HG03457 (cell line): ENCODE results near the gene ZNF528.
A peak's percentile ranks its signal among the peaks of the same experiment; 100 is the strongest.

Experiments
- ATAC-seq: cut with Tn5 transposase; IDR thresholded peaks from one replicate; pipeline ENCODE4 v1.9.1; 2021; ENCODE audit warnings: moderate number of reproducible peaks; ENCODE audit not compliant: unreplicated experiment

Gene ZNF528

DNA sequence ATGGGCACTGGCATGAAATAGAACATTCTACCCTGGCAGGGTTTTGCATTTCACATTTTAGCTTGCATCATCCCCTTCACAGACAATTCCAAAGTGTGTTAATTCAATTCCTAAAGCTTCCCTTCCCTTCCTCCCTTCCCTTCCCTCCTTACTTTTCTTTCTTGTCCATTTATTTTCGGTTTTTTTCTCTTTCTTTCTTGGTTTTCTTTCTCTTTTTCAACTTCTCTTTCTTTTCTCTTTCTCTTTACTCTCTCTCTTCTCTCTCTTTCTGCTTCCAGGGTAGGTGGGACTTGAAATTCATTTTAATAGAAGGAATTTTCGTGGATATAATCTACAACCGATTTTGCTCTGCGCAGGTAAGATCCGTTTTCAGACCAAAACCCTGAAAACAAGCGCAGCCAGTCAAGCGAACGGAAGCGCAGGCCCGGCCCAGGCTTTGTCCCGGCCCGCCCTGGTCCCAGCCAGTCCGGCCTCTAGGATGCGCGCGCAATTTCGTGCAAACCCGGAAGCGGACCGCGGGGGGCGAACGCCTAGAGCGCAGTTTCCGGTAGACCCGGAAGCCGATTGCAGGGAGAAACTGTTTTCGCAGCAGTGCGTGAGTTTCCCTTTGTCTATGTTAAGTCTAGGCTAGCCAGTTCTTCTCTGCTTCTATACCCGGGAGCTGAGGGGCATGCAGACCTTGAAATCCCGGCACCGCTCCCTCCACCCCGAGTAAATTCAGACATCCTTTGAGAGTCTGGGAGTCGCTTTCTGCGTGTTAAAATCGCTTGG is at the start of gene ZNF528:
TSS of gene ZNF528 (plus strand) at position 540 of the 771 bp plus-strand sequence. CDS start 4,165 bp downstream, outside the sequence.
- ATAC-seq: no peak

- no peak for ATAC-seq
These were observed 46.1 kb upstream of the ZNF528 start for GRCh38 chr19:52351512-52351911.

DNA sequence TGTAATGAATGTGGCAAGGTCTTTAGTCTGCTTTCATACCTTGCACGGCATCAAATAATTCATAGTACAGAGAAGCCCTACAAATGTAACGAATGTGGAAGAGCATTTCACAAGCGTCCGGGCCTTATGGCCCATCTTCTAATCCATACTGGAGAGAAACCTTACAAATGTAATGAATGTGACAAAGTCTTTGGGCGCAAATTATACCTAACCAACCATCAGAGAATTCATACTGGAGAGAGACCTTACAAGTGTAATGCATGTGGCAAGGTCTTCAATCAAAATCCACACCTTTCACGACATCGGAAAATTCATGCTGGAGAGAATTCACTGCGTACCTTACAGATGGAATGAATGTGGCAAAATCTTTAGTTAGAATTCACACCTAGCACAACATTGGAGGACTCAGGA is 31.2 kb upstream of the ZNF528 start:
- no peak for ATAC-seq

GRCh38 chr19:52369559-52370340 is 27.9 kb upstream of the ZNF528 start, which contains the start of gene ZNF880:
Gene ZNF880, plus strand, starts transcription at chr19:52369923. Its CDS starts 43 bp downstream, at chr19:52369966.
- ATAC-seq: peak; percentile 61

DNA sequence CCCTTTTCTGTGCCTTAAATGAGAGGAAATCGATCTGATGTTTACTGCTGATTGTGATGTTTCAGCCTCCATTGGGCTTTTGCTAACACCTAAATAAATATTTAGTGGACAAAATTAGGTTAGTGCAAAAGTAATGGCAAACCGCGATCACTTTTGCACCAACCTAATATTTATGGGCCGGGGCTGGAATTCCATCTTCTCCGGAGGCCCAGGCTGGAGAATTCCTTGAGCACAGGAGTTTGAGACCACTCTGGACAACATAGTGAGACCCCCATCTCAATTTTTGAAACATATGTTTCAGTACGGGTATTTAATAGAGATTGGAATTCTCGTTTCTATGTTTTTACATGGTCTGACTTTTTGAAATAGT is 27.3 kb upstream of the ZNF528 start:
- ATAC-seq: no peak

DNA sequence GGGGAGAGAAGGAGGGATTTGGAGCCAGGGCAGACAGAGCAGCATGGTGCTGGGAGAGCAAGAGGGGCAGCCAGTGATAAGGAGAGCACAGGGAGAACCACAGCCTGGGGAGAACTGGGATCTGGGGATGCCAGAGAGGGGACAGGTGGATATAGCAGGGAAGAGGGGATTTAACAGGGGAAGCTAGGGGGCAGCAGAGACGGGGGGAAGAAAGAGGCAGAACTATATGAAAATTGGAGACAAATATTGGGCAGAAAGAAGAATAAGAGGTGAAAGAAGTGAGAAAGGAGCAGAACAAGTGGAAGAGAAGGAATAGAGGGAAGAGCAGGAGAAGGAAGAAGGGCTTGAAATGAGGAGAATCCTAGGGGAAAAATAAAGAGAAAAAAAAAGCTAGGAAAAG is 6.5 kb upstream of the ZNF528 start:
- no peak for ATAC-seq

DNA sequence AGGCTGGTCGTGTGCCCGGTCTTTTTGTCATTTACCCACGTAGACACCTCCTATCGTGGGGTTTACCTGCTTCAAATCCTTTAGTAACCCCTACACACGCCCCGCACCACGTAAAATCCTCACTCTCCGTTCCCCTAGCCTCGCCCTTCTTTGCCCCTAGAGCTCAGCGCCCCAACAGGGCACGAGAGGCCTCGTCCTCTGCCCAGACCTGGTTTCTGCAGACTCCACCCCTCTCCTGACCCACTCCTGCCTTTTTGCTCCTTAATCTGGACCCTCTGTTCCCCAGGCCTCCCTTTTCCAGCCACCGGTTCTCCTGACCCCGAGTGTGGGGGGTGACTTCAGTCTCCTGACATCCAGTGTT is 412 bp downstream of the ZNF528 start:
- ATAC-seq: no peak

- ATAC-seq: no peak
These were observed 12.6 kb downstream of the ZNF528 start for GRCh38 chr19:52410276-52410675.

GRCh38 chr19:52415711-52416110 is 18.1 kb downstream of the ZNF528 start:
- no peak for ATAC-seq

GRCh38 chr19:52428937-52429336 is 31.3 kb downstream of the ZNF528 start, which contains the start of gene ZNF534:
Gene ZNF534, plus strand, starts transcription at chr19:52429148. Its CDS starts 2,327 bp downstream, at chr19:52431475.
- no peak for ATAC-seq

DNA sequence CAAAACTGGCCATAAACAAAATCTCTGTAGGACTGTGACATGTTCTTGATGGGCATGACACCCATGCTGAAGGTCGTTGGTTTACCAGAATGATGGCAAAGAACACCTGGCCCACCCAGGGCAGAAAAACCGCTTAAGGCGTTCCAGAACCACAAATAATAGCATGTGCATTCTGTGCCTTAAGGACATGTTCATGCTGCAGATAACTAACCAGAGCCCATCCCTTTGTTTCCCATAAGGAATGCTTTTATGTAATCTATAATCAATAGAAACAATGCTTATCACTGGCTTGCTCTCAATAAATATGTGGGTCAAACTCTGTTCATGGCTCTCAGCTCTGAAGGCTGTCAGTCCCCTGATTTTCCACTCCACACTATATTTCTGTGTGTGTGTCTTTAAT is 44.5 kb downstream of the ZNF528 start:
- no peak for ATAC-seq

DNA sequence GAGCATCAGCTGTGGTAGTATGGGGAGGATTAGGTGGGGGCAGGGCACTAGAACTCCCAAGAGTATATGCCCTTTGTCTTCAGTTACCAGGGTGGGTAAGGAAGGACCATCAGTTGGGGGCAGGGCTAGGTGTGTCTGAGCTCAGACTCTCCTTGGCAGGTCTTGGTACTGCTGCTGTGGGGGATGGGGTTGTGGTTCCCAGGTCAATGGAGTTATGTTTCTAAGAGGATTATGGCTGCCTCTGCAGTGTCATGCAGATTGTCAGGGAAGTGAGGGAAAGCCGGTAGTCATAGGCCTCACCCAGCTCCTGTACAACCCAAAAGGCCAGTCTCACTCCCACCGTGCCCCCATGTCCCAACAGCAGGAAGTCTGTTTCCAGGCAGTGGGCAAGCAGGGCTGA is 46.9 kb downstream of the ZNF528 start:
- no peak for ATAC-seq

- no peak for ATAC-seq
These were observed 53.6 kb downstream of the ZNF528 start for GRCh38 chr19:52451241-52451640.

GRCh38 chr19:52453324-52454094 is 55.9 kb downstream of the ZNF528 start, which contains the start of gene ZNF578:
Gene ZNF578, plus strand, starts transcription at chr19:52453553. Its CDS starts 48,293 bp downstream, at chr19:52501846.
- no peak for ATAC-seq

DNA sequence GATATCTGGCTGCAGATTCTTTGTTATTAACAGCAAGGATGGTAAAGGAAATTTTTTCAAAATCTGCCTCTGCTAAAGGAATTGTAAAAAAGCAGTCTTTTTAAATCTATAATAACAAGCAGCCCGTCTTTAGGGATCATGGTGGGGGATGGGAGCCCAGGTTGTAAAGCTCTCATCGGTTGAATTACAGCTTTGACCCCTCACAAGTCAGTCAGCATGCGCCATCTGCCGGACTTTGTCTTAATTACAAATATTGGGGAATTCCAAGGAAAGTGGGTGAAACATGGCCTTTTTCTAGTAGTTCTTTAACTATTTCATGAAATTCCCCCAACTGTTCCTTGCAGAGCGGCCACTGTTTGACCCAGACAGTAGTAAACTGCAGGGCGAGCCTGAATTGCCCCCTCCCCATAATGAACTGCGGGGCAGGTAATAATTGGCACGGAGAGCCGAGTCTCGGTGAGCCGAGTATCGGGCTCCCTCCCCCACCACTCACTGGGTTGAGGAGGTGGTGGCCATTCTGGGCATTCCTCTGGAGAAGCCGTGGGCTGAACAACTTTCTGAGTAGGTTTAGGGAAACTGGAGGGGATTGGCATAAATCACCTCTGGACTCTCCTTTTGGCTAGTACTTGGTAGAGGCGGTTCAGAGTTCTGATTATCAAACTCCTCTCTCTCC is 67.3 kb downstream of the ZNF528 start:
- no peak for ATAC-seq
